Osteocyte (in vitro differentiated cells): Measurements from ENCODE around the gene SSC5D. TPM values are rescaled to one million over a fixed set of nuclear protein-coding genes. Genes with fewer than 3 reads are reported as not detected.

Source experiments
- DNase-seq: peaks from one replicate; pipeline ENCODE4 v3.0.0; 2021; ENCODE audit warnings: mixed read lengths; ENCODE audit not compliant: unreplicated experiment; ENCODE audit errors: extremely low spot score
- H3K27ac Mint-ChIP-seq: one replicate; pipeline ENCODE4 v1.8.0; 2021; ENCODE audit warnings: mild to moderate bottlenecking, mixed read lengths; ENCODE audit not compliant: unreplicated experiment
- H3K27me3 Mint-ChIP-seq: one replicate; pipeline ENCODE4 v1.8.0; 2021; ENCODE audit warnings: mixed read lengths; ENCODE audit not compliant: unreplicated experiment
- H3K36me3 Mint-ChIP-seq: one replicate; pipeline ENCODE4 v1.8.0; 2021; ENCODE audit warnings: mixed read lengths; ENCODE audit not compliant: unreplicated experiment
- H3K4me1 Mint-ChIP-seq: one replicate; pipeline ENCODE4 v1.8.0; 2021; ENCODE audit warnings: mixed read lengths; ENCODE audit not compliant: unreplicated experiment
- H3K4me3 Mint-ChIP-seq: one replicate; pipeline ENCODE4 v1.8.0; 2021; ENCODE audit warnings: mild to moderate bottlenecking, moderate library complexity, mixed read lengths; ENCODE audit not compliant: unreplicated experiment
- H3K9me3 Mint-ChIP-seq: one replicate; pipeline ENCODE4 v1.8.0; 2021; ENCODE audit warnings: mixed read lengths; ENCODE audit not compliant: unreplicated experiment
- total RNA-seq: library from RNA; stranded (reverse); gene quantifications from 2 replicates; pipeline ENCODE4 v1.2.1, GENCODE V29; 2021
- TF ChIP-seq, protein P1 (sequence below): fragments of 200-600 bp; sonication (generic); IDR thresholded peaks from 2 replicates; pipeline ENCODE4 v1.5.0; 2021; ENCODE audit warnings: antibody characterized with exemption, mild to moderate bottlenecking, moderate library complexity

Gene SSC5D
- total RNA-seq, 1 donor from 2014 or later: 21.5 TPM

DNA sequence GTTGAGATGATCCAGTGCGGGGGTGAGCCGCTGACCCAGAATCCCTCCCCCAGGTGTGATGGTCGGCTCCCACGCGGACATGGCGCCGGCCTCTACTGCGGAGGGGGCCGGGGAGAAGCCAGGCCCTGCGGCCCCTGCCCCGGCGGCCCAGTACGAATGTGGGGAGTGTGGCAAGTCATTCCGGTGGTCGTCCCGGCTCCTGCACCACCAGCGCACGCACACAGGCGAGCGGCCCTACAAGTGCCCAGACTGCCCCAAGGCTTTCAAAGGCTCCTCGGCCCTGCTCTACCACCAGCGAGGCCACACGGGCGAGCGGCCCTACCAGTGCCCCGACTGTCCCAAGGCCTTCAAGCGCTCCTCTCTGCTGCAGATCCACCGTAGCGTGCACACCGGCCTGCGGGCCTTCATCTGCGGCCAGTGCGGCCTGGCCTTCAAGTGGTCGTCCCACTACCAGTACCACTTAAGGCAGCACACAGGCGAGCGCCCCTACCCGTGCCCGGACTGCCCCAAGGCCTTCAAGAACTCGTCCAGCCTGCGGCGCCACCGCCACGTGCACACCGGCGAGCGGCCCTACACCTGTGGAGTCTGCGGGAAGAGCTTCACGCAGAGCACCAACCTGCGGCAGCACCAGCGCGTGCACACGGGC lies 7.0 kb upstream of the SSC5D start:
- Mint-ChIP-seq H3K4me1 (peaks cover 39% of the 10 kb centered on the region), H3K27me3 (no peaks in the 10 kb centered on the region), H3K36me3 (no peaks in the 10 kb centered on the region), H3K27ac (no peak overlapping the region), H3K4me3 (no peak overlapping the region), H3K9me3 (no peaks in the 10 kb centered on the region)
- no peak for DNase-seq
- TF ChIP-seq, protein P1, sequence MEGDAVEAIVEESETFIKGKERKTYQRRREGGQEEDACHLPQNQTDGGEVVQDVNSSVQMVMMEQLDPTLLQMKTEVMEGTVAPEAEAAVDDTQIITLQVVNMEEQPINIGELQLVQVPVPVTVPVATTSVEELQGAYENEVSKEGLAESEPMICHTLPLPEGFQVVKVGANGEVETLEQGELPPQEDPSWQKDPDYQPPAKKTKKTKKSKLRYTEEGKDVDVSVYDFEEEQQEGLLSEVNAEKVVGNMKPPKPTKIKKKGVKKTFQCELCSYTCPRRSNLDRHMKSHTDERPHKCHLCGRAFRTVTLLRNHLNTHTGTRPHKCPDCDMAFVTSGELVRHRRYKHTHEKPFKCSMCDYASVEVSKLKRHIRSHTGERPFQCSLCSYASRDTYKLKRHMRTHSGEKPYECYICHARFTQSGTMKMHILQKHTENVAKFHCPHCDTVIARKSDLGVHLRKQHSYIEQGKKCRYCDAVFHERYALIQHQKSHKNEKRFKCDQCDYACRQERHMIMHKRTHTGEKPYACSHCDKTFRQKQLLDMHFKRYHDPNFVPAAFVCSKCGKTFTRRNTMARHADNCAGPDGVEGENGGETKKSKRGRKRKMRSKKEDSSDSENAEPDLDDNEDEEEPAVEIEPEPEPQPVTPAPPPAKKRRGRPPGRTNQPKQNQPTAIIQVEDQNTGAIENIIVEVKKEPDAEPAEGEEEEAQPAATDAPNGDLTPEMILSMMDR: no peak

DNA sequence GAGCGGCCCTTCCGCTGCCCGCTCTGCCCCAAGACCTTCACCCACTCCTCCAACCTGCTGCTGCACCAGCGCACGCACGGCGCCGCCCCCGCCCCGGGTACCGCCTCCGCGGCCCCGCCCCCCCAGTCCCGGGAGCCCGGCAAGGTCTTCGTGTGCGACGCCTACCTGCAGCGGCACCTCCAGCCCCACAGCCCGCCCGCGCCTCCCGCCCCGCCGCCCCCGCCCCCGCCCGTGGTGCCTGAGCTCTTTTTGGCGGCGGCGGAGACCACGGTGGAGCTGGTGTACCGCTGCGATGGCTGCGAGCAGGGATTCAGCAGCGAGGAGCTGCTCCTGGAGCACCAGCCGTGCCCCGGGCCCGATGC lies 6.5 kb upstream of the SSC5D start:
- TF ChIP-seq, protein P1: no peak
- H3K4me3 Mint-ChIP-seq: no peak overlapping the region

DNA sequence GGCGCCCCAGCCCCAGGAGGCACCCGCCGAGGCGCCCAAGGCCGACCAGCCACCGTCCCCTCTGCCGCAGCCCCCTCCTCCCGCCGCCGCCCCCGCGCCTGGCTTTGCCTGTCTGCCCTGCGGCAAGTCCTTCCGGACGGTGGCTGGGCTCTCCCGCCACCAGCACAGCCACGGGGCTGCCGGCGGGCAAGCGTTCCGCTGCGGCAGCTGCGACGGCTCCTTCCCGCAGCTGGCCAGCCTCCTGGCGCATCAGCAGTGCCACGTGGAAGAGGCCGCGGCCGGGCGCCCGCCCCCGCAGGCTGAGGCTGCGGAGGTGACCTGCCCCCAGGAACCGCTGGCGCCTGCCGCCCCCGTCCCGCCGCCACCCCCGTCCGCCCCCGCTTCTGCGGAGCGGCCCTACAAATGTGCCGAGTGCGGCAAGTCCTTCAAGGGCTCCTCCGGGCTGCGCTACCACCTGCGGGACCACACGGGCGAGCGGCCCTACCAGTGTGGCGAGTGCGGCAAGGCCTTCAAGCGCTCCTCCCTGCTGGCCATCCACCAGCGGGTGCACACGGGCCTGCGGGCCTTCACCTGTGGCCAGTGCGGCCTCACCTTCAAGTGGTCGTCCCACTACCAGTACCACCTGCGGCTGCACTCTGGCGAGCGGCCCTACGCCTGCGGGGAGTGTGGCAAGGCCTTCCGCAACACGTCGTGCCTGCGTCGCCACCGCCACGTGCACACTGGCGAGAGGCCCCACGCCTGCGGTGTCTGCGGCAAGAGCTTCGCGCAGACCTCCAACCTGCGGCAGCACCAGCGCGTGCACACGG lies 5.9 kb upstream of the SSC5D start:
- TF ChIP-seq, protein P1: no peak
- no peaks in the 10 kb centered on the region for H3K27me3 Mint-ChIP-seq
- H3K4me3 Mint-ChIP-seq: no peak overlapping the region
- no peaks in the 10 kb centered on the region for H3K36me3 Mint-ChIP-seq
- no peak for DNase-seq
- H3K9me3 Mint-ChIP-seq: no peaks in the 10 kb centered on the region
- H3K27ac Mint-ChIP-seq: no peak overlapping the region
- H3K4me1 Mint-ChIP-seq: peaks cover 42% of the 10 kb centered on the region

More for the DNA sequence above, 6.5 kb upstream of the SSC5D start:
- Mint-ChIP-seq H3K9me3 (no peaks in the 10 kb centered on the region), H3K27me3 (no peaks in the 10 kb centered on the region), H3K4me1 (peaks cover 39% of the 10 kb centered on the region), H3K36me3 (no peaks in the 10 kb centered on the region), H3K27ac (no peak overlapping the region)
- no peak for DNase-seq

DNA sequence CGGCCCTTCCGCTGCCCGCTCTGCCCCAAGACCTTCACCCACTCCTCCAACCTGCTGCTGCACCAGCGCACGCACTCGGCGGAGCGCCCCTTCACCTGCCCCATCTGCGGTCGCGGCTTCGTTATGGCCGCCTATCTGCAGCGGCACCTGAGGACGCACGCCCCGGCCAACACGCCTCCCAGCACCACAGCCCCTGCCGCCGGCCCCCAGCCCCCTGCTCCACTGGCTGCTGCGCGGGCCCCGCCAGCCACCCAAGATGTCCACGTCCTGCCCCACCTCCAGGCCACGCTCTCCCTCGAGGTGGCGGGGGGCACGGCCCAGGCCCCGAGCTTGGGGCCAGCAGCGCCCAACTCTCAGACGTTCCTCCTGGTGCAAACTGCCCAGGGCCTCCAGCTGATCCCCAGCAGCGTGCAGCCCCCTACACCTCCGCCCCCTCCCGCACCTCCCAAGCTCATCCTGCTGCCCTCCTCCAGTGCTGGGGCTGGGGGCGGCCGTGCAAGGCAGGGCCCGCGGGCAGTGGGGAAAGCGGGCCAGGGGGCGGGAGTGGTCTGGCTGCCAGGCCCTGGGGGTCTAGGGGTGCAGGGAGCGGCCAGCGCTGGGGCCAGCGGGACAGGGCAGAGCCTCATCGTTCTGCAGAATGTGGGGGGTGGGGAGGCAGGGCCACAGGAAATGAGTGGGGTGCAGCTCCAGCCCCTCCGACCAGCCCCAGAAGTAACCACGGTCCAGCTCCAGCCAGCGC lies 5.1 kb upstream of the SSC5D start:
- no peak overlapping the region for H3K4me3 Mint-ChIP-seq
- H3K36me3 Mint-ChIP-seq: no peaks in the 10 kb centered on the region
- peaks cover 42% of the 10 kb centered on the region for H3K4me1 Mint-ChIP-seq
- TF ChIP-seq, protein P1: no peak
- no peak overlapping the region for H3K27ac Mint-ChIP-seq
- no peaks in the 10 kb centered on the region for H3K27me3 Mint-ChIP-seq
- no peak for DNase-seq
- H3K9me3 Mint-ChIP-seq: no peaks in the 10 kb centered on the region
